Natural killer cell (primary cell): ENCODE results near the gene OBP2A. TPM values are rescaled to one million over a fixed set of nuclear protein-coding genes. Genes with fewer than 3 reads are reported as not detected.

Source experiments
- total RNA-seq, 4 donors: library from RNA; stranded (reverse); fragments of 120-200 nt in 1 of 4; gene quantifications; one replicate each; pipeline versions ENCODE4 v1.2.3 to v1.2.4, GENCODE V29; 2013 to 2022

Gene OBP2A
- total RNA-seq, 3 donors from 2014 or later (not counting 1 experiment from before 2014, with no cell fraction given): not detected

Other genes starting within 250 kb of the OBP2A start
- gene PPP1R26, start 66.3 kb upstream of the OBP2A start, total RNA-seq: 1 to 10 TPM; 3.2 to 5.3 (median 3.6) TPM
- gene MRPS2, start 45.4 kb upstream of the OBP2A start, total RNA-seq: 10 to 100 TPM; 15.6 to 26.7 (median 24.7) TPM
- gene LCN1, start 24.7 kb upstream of the OBP2A start, total RNA-seq: not detected
- not detected for gene PAEP, start 15.6 kb downstream of the OBP2A start, total RNA-seq
- not detected for gene GLT6D1, start 93.4 kb downstream of the OBP2A start, total RNA-seq
- not detected for gene LCN9, start 117.2 kb downstream of the OBP2A start, total RNA-seq
- gene SOHLH1, start 153.4 kb downstream of the OBP2A start, total RNA-seq: not detected
- gene KCNT1, start 156.1 kb downstream of the OBP2A start, total RNA-seq: 1 to 10 TPM in 1 of 3 donors, under 1 TPM in 2; 0.52 to 1.2 (median 0.88) TPM